Ascending aorta (tissue), 2 donors: ENCODE data around the gene GABPB2. TPM values are rescaled to one million over a fixed set of nuclear protein-coding genes. Genes with fewer than 3 reads are reported as not detected.

Source experiments
- DNase-seq, 2 donors: peaks; one replicate each; pipeline ENCODE4 v3.0.0-alpha.2; 2019; ENCODE audit warnings: low spot score in 2 of 2
- H3K27ac ChIP-seq, 2 donors: fragments of 200-600 bp; sonication (generic); one replicate each; pipeline ENCODE4 v1.5.1; 2016 to 2017; ENCODE audit warnings: mild to moderate bottlenecking in 1 of 2
- H3K27me3 ChIP-seq: fragments of 200-600 bp; sonication (generic); one replicate; pipeline ENCODE4 v1.5.1; 2017
- H3K36me3 ChIP-seq, 2 donors: fragments of 200-600 bp; sonication (generic); one replicate each; pipeline ENCODE4 v1.5.1; 2016
- H3K4me1 ChIP-seq, 2 donors: fragments of 200-600 bp; sonication (generic); one replicate each; pipeline ENCODE4 v1.5.1; 2016 to 2017; ENCODE audit warnings: mild to moderate bottlenecking in 1 of 2
- H3K4me3 ChIP-seq, 2 donors: fragments of 200-600 bp; sonication (generic); one replicate each; pipeline ENCODE4 v1.5.1; 2016 to 2017; ENCODE audit warnings: mild to moderate bottlenecking in 1 of 2
- H3K9me3 ChIP-seq, 2 donors: fragments of 200-600 bp; sonication (generic); one replicate each; pipeline ENCODE4 v1.5.1; 2016
- intact Hi-C: fragments of 100-400 bp; cut with DNase I; formaldehyde crosslinking; loops from one replicate; pipeline ENCODE4 v1.15.1; 2023
- total RNA-seq: library from RNA; depleted of rRNA; stranded (reverse); fragments of >200 nt; gene quantifications from one replicate; pipeline ENCODE4 v1.1.0, GENCODE V29; 2016
- TF ChIP-seq, protein P1 (sequence below), 3 experiments: fragments of 200-600 bp in 2 of 3; fragments of 450-650 bp in 1 of 3; sonication (generic) in 2 of 3; IDR thresholded peaks; one replicate each; pipeline ENCODE4 v1.5.1; 2016 to 2019; ENCODE audit warnings: antibody characterized with exemption in 3 of 3, mild to moderate bottlenecking in 1 of 3, moderate library complexity in 1 of 3

The GABPB2 gene
- 3.7 TPM for total RNA-seq

DNA sequence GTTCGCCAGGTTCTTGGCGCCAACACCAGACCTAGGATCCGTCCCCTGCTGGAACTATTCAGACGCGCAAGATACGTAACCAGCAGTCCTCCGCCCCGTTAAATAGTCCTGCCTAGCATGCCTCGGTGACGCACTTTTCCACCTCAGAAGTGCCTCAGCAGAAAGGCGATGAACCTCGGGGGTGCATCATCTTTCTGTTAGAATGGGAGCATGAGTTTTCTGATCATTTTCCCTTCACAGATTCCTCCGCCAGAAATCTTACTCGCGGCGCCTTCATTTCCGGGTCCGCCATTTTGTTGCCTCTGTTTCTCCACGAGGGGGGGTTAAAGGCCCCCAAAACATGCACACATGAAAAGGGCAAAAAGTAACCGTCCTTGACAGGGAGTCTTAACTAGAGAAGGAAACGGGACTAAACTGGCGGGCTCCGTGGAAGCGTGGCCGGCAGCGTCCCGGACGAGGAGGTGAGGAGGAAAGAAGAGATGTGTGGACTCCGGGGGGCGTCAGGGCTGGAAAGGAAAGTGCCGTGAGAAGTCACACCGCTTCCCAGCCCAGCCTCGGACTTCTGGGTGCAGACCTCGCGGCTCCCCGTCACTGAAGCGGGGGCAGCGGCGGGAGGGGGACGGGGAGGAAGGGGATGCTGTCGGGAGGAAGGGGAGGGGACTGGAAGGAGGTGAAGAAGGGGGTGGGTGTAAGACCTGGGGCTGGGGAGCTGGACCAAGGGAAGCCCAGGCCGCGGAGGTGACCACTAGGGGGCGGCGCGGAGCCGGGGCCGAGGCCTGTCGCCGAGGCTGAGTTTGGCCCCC, at the start of gene GABPB2:
TSS of gene GABPB2 (plus strand) at position 288 of the 803 bp plus-strand sequence. CDS start 17,429 bp downstream, outside the sequence.
- TF ChIP-seq, protein P1, sequence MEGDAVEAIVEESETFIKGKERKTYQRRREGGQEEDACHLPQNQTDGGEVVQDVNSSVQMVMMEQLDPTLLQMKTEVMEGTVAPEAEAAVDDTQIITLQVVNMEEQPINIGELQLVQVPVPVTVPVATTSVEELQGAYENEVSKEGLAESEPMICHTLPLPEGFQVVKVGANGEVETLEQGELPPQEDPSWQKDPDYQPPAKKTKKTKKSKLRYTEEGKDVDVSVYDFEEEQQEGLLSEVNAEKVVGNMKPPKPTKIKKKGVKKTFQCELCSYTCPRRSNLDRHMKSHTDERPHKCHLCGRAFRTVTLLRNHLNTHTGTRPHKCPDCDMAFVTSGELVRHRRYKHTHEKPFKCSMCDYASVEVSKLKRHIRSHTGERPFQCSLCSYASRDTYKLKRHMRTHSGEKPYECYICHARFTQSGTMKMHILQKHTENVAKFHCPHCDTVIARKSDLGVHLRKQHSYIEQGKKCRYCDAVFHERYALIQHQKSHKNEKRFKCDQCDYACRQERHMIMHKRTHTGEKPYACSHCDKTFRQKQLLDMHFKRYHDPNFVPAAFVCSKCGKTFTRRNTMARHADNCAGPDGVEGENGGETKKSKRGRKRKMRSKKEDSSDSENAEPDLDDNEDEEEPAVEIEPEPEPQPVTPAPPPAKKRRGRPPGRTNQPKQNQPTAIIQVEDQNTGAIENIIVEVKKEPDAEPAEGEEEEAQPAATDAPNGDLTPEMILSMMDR (IDR thresholded peaks at IDR 0.05) = peak; percentile 79 to 91 (median 85)
- Histone ChIP-seq H3K4me1 (peaks cover 0 to 5% of the 10 kb centered on the region in 2 donors), H3K9me3 (no peaks in the 10 kb centered on the region), H3K27me3 (no peaks in the 10 kb centered on the region), H3K27ac (peak within 1 kb of the TSS; percentile 98 to 99), H3K36me3 (no peaks in the 10 kb centered on the region), H3K4me3 (peak within 1 kb of the TSS; percentile 58 to 88)
- intact Hi-C loops = loop anchor here (1.0 to 5.0 kb wide), 5 partner anchors 11 to 708 kb away; partner anchors contain the start of genes CDC42SE1, LYSMD1, PRUNE1 and RPRD2
- peak; percentile 80 to 97 for DNase-seq

DNA sequence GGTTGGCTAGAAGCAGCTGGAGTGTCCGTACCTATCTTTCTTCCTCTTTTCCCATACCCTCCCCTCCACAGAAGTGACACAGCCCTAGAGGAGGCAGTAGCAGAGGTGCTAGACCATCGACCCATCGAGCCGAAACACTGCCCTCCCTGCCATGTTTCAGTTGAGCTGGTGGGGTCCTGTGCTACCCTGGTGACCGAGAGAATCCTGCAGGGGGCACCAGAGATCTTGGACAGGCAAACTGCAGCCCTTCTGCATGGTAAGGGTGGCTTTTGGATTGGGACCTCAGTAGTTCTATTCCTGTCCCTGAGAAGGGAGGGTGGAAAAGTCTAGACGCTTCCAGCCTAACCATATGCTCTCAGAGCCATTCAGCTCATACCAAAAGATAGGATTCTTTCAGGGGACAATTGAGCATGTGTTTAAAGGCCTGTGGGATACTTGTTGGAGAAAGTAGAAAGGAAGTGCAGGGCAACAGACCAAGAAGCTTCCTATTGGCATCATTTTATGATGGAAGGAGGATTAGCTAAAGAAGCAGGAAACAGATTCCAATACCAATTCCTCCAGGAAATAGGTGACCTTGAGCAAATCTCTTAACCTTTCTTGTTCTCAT, 45.9 kb upstream of the GABPB2 start:
- no peak overlapping the region for H3K4me3 ChIP-seq
- H3K27ac ChIP-seq = peak overlapping the region; percentile 27 to 28
- TF ChIP-seq, protein P1 (IDR thresholded peaks at IDR 0.05) = peak; percentile 64 to 83 (median 80)
- intact Hi-C loops = loop anchor here (1.0 to 5.0 kb wide), 3 partner anchors 35 to 132 kb away; partner anchors contain the start of genes CDC42SE1, GABPB2 and TNFAIP8L2
- DNase-seq = peak in 1 of 2 donors; percentile 92
- H3K9me3 ChIP-seq = no peaks in the 10 kb centered on the region
- no peaks in the 10 kb centered on the region for H3K4me1 ChIP-seq
- no peaks in the 10 kb centered on the region for H3K27me3 ChIP-seq
- H3K36me3 ChIP-seq = peaks cover 34 to 43% of the 10 kb centered on the region in 2 donors

DNA sequence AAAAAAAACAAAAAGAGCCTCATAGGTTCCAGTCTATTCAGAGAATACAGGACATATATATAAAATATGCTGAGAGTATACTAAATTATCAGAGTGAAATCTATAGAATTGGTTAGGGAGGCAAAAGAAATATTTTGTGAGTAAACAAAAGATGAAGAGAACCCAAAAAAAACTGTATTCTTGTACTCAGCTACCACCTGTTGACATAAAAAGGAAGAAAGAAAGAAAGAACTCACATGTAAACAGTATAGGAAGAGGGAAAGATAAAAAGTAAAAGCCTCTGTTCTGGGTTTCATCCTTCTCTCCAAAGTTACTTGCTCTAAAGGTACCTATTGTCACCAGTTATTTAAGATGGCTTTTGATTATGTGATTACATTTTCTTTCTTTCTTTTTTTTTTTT, 44.1 kb upstream of the GABPB2 start:
- Histone ChIP-seq H3K27me3 (no peaks in the 10 kb centered on the region), H3K9me3 (no peaks in the 10 kb centered on the region), H3K4me1 (no peaks in the 10 kb centered on the region), H3K36me3 (peaks cover 47 to 58% of the 10 kb centered on the region in 2 donors), H3K4me3 (no peak overlapping the region), H3K27ac (no peak overlapping the region)
- no peak for DNase-seq
- intact Hi-C loops = loop anchor here (5.0 kb wide), 1 partner anchor 46 kb away; the partner anchor contains the start of gene GABPB2
- TF ChIP-seq, protein P1 (IDR thresholded peaks at IDR 0.05) = no peak

DNA sequence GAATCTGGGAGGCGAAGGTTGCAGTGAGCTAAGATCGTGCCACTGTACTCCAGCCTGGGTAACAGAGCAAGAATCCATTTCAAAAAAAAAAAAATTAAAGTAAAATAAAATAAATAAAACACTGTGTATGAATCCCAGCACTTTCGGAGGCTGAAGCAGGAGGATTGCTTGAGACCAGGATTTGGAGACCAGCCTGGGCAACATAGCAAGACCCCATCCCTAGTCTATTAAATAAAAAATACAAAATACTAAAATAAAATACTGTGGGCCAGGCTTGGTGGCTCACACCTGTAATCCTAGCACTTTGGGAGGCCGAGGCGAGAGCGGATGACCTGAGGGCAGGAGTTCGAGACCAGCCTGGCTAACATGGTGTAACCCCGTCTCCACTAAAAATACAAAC, 38.4 kb upstream of the GABPB2 start:
- Histone ChIP-seq H3K27me3 (no peaks in the 10 kb centered on the region), H3K4me1 (no peaks in the 10 kb centered on the region), H3K36me3 (peaks cover 46 to 78% of the 10 kb centered on the region in 2 donors), H3K27ac (no peak overlapping the region), H3K9me3 (no peaks in the 10 kb centered on the region), H3K4me3 (no peak overlapping the region)
- TF ChIP-seq, protein P1 (IDR thresholded peaks at IDR 0.05) = no peak
- intact Hi-C loops = no loop called here
- no peak for DNase-seq

DNA sequence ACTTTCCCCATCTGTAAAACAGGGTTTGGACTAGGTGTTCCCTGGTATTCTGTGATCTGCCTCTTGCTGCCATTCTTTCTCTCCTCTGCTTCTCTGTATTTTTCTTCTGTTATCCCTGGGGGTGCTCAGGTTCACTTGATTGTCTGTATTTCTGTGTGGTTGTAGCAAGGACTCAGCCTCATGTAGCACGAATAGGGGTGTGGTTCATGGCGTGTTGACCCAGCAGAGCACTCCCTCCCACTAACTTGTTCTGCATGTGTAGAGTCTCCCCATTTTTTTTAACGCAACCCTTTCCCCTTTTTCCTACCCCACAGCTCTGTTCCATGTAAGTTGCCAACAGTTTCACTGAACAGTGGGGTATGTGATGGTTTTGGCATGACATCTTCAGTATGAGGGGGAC, 35.4 kb upstream of the GABPB2 start:
- H3K9me3 ChIP-seq = no peaks in the 10 kb centered on the region
- no peaks in the 10 kb centered on the region for H3K27me3 ChIP-seq
- H3K4me1 ChIP-seq = no peaks in the 10 kb centered on the region
- H3K36me3 ChIP-seq = peaks cover 24 to 50% of the 10 kb centered on the region in 2 donors
- DNase-seq = no peak
- TF ChIP-seq, protein P1 (IDR thresholded peaks at IDR 0.05) = no peak
- intact Hi-C loops = no loop called here
- no peak overlapping the region for H3K4me3 ChIP-seq
- no peak overlapping the region for H3K27ac ChIP-seq
